ENCODE measurements around the gene PRDX6. TPM values are rescaled to one million over a fixed set of nuclear protein-coding genes. Genes with fewer than 3 reads are reported as not detected.
A peak's percentile ranks its signal among the peaks of the same experiment; 100 is the strongest.

The PRDX6 gene
- total RNA-seq, 1 donor from 2014 or later = 185 TPM

- DNase-seq (ENCODE audit: low read depth) (no peak), FAIRE-seq (no peak)
- H3K36me3 ChIP-seq (ENCODE audit: control insufficient read depth, insufficient read depth, low read length) = no peaks in the 10 kb centered on the region
- no peak overlapping the region for H3K4me3 ChIP-seq (ENCODE audit: low read depth, low read length)
- H3K27me3 ChIP-seq (ENCODE audit: control insufficient read depth, insufficient read depth, low read length) = no peaks in the 10 kb centered on the region
- no peak for TF ChIP-seq CTCF (IDR thresholded peaks at IDR 0.05; ENCODE audit: insufficient read depth, low read length, severe bottlenecking)
Observed at GRCh38 chr1:173496757-173497320, 19.7 kb downstream of the PRDX6 start.

GRCh38 chr1:173499729-173500128, 22.6 kb downstream of the PRDX6 start:
- Histone ChIP-seq H3K27me3 (ENCODE audit: control insufficient read depth, insufficient read depth, low read length) (no peaks in the 10 kb centered on the region), H3K36me3 (ENCODE audit: control insufficient read depth, insufficient read depth, low read length) (no peaks in the 10 kb centered on the region), H3K4me3 (ENCODE audit: low read depth, low read length) (no peak overlapping the region)
- TF ChIP-seq CTCF (IDR thresholded peaks at IDR 0.05; ENCODE audit: insufficient read depth, low read length, severe bottlenecking) = no peak
- DNase-seq (ENCODE audit: low read depth) (no peak), FAIRE-seq (no peak)

GRCh38 chr1:173502104-173502503, 25.0 kb downstream of the PRDX6 start:
- no peak overlapping the region for H3K4me3 ChIP-seq (ENCODE audit: low read depth, low read length)
- no peaks in the 10 kb centered on the region for H3K27me3 ChIP-seq (ENCODE audit: control insufficient read depth, insufficient read depth, low read length)
- no peaks in the 10 kb centered on the region for H3K36me3 ChIP-seq (ENCODE audit: control insufficient read depth, insufficient read depth, low read length)
- no peak for DNase-seq (ENCODE audit: low read depth)
- TF ChIP-seq CTCF (IDR thresholded peaks at IDR 0.05; ENCODE audit: insufficient read depth, low read length, severe bottlenecking) = no peak
- no peak for FAIRE-seq

GRCh38 chr1:173503391-173503790, 26.3 kb downstream of the PRDX6 start:
- Histone ChIP-seq H3K27me3 (ENCODE audit: control insufficient read depth, insufficient read depth, low read length) (no peaks in the 10 kb centered on the region), H3K4me3 (ENCODE audit: low read depth, low read length) (no peak overlapping the region), H3K36me3 (ENCODE audit: control insufficient read depth, insufficient read depth, low read length) (no peaks in the 10 kb centered on the region)
- DNase-seq (ENCODE audit: low read depth) (no peak), FAIRE-seq (no peak)
- no peak for TF ChIP-seq CTCF (IDR thresholded peaks at IDR 0.05; ENCODE audit: insufficient read depth, low read length, severe bottlenecking)

GRCh38 chr1:173504268-173504667, 27.1 kb downstream of the PRDX6 start:
- TF ChIP-seq CTCF (IDR thresholded peaks at IDR 0.05; ENCODE audit: insufficient read depth, low read length, severe bottlenecking) = no peak
- Histone ChIP-seq H3K4me3 (ENCODE audit: low read depth, low read length) (no peak overlapping the region), H3K27me3 (ENCODE audit: control insufficient read depth, insufficient read depth, low read length) (no peaks in the 10 kb centered on the region), H3K36me3 (ENCODE audit: control insufficient read depth, insufficient read depth, low read length) (no peaks in the 10 kb centered on the region)
- DNase-seq (ENCODE audit: low read depth) = no peak
- FAIRE-seq = no peak

- Histone ChIP-seq H3K4me3 (ENCODE audit: low read depth, low read length) (no peak overlapping the region), H3K27me3 (ENCODE audit: control insufficient read depth, insufficient read depth, low read length) (no peaks in the 10 kb centered on the region), H3K36me3 (ENCODE audit: control insufficient read depth, insufficient read depth, low read length) (no peaks in the 10 kb centered on the region)
- no peak for TF ChIP-seq CTCF (IDR thresholded peaks at IDR 0.05; ENCODE audit: insufficient read depth, low read length, severe bottlenecking)
- DNase-seq (ENCODE audit: low read depth) (peak; percentile 12), FAIRE-seq (no peak)
Observed at GRCh38 chr1:173505391-173505790, 28.3 kb downstream of the PRDX6 start.

Data from bronchial epithelial cell (primary cell).